Heart right ventricle (tissue), 16 donors: ENCODE measurements around the gene SGPP2. TPM values are rescaled to one million over a fixed set of nuclear protein-coding genes. Genes with fewer than 3 reads are reported as not detected.

Experiments used
- ATAC-seq, 8 donors: fragments of 200-7000 bp; cut with Tn5 transposase; one replicate each; pipeline ENCODE4 v1.9.1; 2020; ENCODE audit warnings: mild to moderate bottlenecking in 8 of 8, moderate library complexity in 8 of 8, moderate number of reproducible peaks in 1 of 8
- DNase-seq, 2 donors: peaks; one replicate each; pipeline ENCODE4 v3.0.0-alpha.2; 2020
- H3K27ac ChIP-seq, 10 donors: fragments of 200-600 bp; sonication (generic) in 2 of 10; one replicate each; pipeline versions ENCODE4 v1.5.0 to v1.8.0; 2020 to 2022; ENCODE audit warnings: mild to moderate bottlenecking in 3 of 10
- H3K27me3 ChIP-seq, 7 donors: fragments of 200-600 bp; one replicate each; pipeline ENCODE4 v1.8.0; 2021 to 2022; ENCODE audit warnings: mild to moderate bottlenecking in 2 of 7
- H3K36me3 ChIP-seq, 9 donors: fragments of 200-600 bp; sonication (generic) in 1 of 9; one replicate each; pipeline versions ENCODE4 v1.5.0 to v1.8.0; 2020 to 2022; ENCODE audit warnings: mild to moderate bottlenecking in 2 of 9
- H3K4me1 ChIP-seq, 9 donors: fragments of 200-600 bp; sonication (generic) in 1 of 9; one replicate each; pipeline versions ENCODE4 v1.5.0 to v1.8.0; 2020 to 2022; ENCODE audit warnings: mild to moderate bottlenecking in 4 of 9
- H3K4me3 ChIP-seq, 10 donors: fragments of 200-600 bp; sonication (generic) in 2 of 10; one replicate each; pipeline versions ENCODE4 v1.5.0 to v1.8.0; 2020 to 2022; ENCODE audit warnings: mild to moderate bottlenecking in 7 of 10, moderate library complexity in 2 of 10
- H3K9me3 ChIP-seq, 11 donors: fragments of 200-600 bp in 10 of 11; sonication (generic) in 2 of 11; one replicate each; pipeline versions ENCODE4 v1.5.0 to v1.8.0; 2013 to 2022; ENCODE audit warnings: mild to moderate bottlenecking in 2 of 11, control low read depth in 1 of 11, moderate library complexity in 1 of 11
- CTCF ChIP-seq, 9 donors: fragments of 200-600 bp; sonication (generic) in 2 of 9; IDR thresholded peaks; one replicate each; pipeline versions ENCODE4 v1.5.0 to v1.8.0; 2021 to 2022; ENCODE audit warnings: antibody characterized with exemption in 9 of 9, mild to moderate bottlenecking in 5 of 9, moderate library complexity in 1 of 9
- WGBS, 2 donors: extraction: QIAGEN DNeasy Blood & Tissue Kit; methylation state at CpG; one replicate each; pipeline ENCODE4 v1.1.7; 2013; ENCODE audit warnings: inconsistent platforms in 1 of 2; 5-methylcytosine and 5-hydroxymethylcytosine counted together
- intact Hi-C, 10 donors: fragments of 100-400 bp; cut with DNase I; formaldehyde crosslinking; loops; one replicate each; pipeline versions ENCODE4 v1.11.1 to v1.14.2; 2022
- polyA plus RNA-seq, 2 donors: library from polyadenylated mRNA; stranded (reverse); fragments of 200-250 nt; gene quantifications; one replicate each; pipeline ENCODE4 v1.2.3, GENCODE V29; 2013
- total RNA-seq, 10 donors: library from RNA; stranded (reverse); fragmentation: NEBNext Ultra II Directional in 3 of 10; extraction: Animal tissue kit (Norgen Biotek cat#: 25700) in 3 of 10; gene quantifications; one replicate each; pipeline versions ENCODE4 v1.2.1 to v1.2.4, GENCODE V29; 2021 to 2023
- donor health status: Arrhythmogenic right ventricular cardiomyopathy.
- donor health status: ischemic (EF 13 %, LVEDD 7.1; RV severe dilation, severe dysfunction).
- donor health status: healthy with polysubstance abuse.
- donor health status: DM: no; HTN: yes; CAD: no.
- donor health status: DM: no; HTN: no; CAD: no.
- donor health status: ischemic (EF 25% LVEDD 6.9; RV normal size, moderate dysfunction).
- donor health status: ischemic (EF 25% LVEDD 5.7; RV mildly dilated, moderate dysfunction).
- donor health status: healthy.
- donor health status: DM: yes; HTN: yes; CAD: no.
- donor health status: Ischemic cardiomyopathy.
- donor health status: ischemic (EF 35%, LVEDD 5.7; RV mildly dilated, moderate dysfunction).
- donor health status: nonischemic (EF 11% LVEDD 7.7; RV severe dilation, severe dysfunction).
- donor health status: DM: yes; HTN: yes; CAD: no.
- donor health status: PGD.
- donor health status: ischemic (EF 29% LVEDD 5.4; RV normal size, mild dysfunction).
- donor health status: nonischemic (EF 23%, LVEDD 6.1; RV moderate dilation, normal function).

SGPP2 gene
- total and polyA plus RNA-seq, 12 donors, result 0.54 to 34.4 (median 5.7) TPM

- peaks cover 0 to 6% (median 0%) of the 10 kb centered on the region in 9 donors for H3K4me1 ChIP-seq
- no peak for TF ChIP-seq CTCF (IDR thresholded peaks at IDR 0.05)
- H3K27ac ChIP-seq, result no peak overlapping the region
- intact Hi-C loops, result loop anchor here in 1 of 10 donors (5.0 kb wide), 1 partner anchor 291 kb away; no protein-coding TSS in a partner anchor
- H3K27me3 ChIP-seq, result no peaks in the 10 kb centered on the region
- DNase-seq (no peak), ATAC-seq (no peak)
- no peak overlapping the region for H3K4me3 ChIP-seq
- peaks cover 0 to 68% (median 7%) of the 10 kb centered on the region in 9 donors for H3K36me3 ChIP-seq
- WGBS, 2 donors, result 72 to 95% methylated on average over 4 of the region's 4 CpGs
- H3K9me3 ChIP-seq, result no peaks in the 10 kb centered on the region
These were observed 183.7 kb downstream of the SGPP2 start for GRCh38 chr2:222608081-222608480.

GRCh38 chr2:222609381-222609780 is 185.0 kb downstream of the SGPP2 start:
- no peak for TF ChIP-seq CTCF (IDR thresholded peaks at IDR 0.05)
- H3K36me3 ChIP-seq, result peaks cover 0 to 79% (median 7%) of the 10 kb centered on the region in 9 donors
- H3K27ac ChIP-seq, result no peak overlapping the region
- H3K9me3 ChIP-seq, result no peaks in the 10 kb centered on the region
- H3K27me3 ChIP-seq, result no peaks in the 10 kb centered on the region
- peaks cover 0 to 6% (median 0%) of the 10 kb centered on the region in 9 donors for H3K4me1 ChIP-seq
- no peak for DNase-seq
- no peak for ATAC-seq
- H3K4me3 ChIP-seq, result no peak overlapping the region
- intact Hi-C loops, result loop anchor here in 1 of 10 donors (5.0 kb wide), 1 partner anchor 292 kb away; no protein-coding TSS in a partner anchor
- WGBS, 2 donors, result 89 to 90% methylated on average over 3 of the region's 3 CpGs

Other genes with a start within 250 kb of the SGPP2 start
- not detected for gene PAX3, start 125.5 kb upstream of the SGPP2 start, total RNA-seq
- gene PAX3, start 125.5 kb upstream of the SGPP2 start, polyA plus RNA-seq, result under 1 TPM in 1 of 2 donors, not detected in 1; 0.01 TPM
- 10 to 100 TPM; 16.1 to 26.6 (median 20.5) TPM for gene FARSB, start 231.5 kb downstream of the SGPP2 start, total RNA-seq
- gene FARSB, start 231.5 kb downstream of the SGPP2 start, polyA plus RNA-seq, result 10 to 100 TPM; 12.1 to 22.8 TPM
- gene MOGAT1, start 247.1 kb downstream of the SGPP2 start, total RNA-seq, result under 1 TPM in 7 of 10 donors, not detected in 3; 0.46 to 0.93 (median 0.61) TPM
- under 1 TPM; 0.07 to 0.51 TPM for gene MOGAT1, start 247.1 kb downstream of the SGPP2 start, polyA plus RNA-seq